H1 (cell line): ENCODE data around the gene RAD9A. TPM values are rescaled to one million over a fixed set of nuclear protein-coding genes. Genes with fewer than 3 reads are reported as not detected.

Source experiments
- CTCF ChIA-PET: fragments of 300-600 bp; sonication (Branson Sonifier 250); formaldehyde crosslinking; loops from one replicate; lab custom pipeline; 2021; ENCODE audit not compliant: partially characterized antibody; lab: Charles Lee
- POLR2A ChIA-PET: fragments of 300-600 bp; sonication (Branson Sonifier 250); formaldehyde crosslinking; loops from one replicate; lab custom pipeline; 2021; ENCODE audit warnings: inconsistent platforms; ENCODE audit not compliant: partially characterized antibody; lab: Charles Lee
- DNase-seq, 2 experiments: peaks; one replicate each; pipeline versions ENCODE4 v3.0.0 to v3.0.0-alpha.2; 2010 to 2022; ENCODE audit warnings: low spot score in 2 of 2, low read depth in 1 of 2, mixed read lengths in 1 of 2
- FAIRE-seq: peaks from 2 replicates; lab custom pipeline; 2011; peaks lifted over from hg19 to GRCh38; lab: Jason Lieb, UNC
- H2AFZ ChIP-seq: 2 replicates; pipeline ENCODE4 v1.8.1; 2012; ENCODE audit warnings: low read length, inconsistent platforms
- H2AK5ac ChIP-seq: 2 replicates; pipeline ENCODE4 v1.6.1; 2013; ENCODE audit warnings: low read depth, low read length
- H2BK120ac ChIP-seq: replicated peaks from 2 replicates; pipeline ENCODE3; 2013; ENCODE audit warnings: low read depth, low read length, inconsistent platforms
- H2BK12ac ChIP-seq: 2 replicates; pipeline ENCODE4 v1.6.1; 2013; ENCODE audit warnings: low read depth, low read length
- H2BK15ac ChIP-seq: 2 replicates; pipeline ENCODE4 v1.6.1; 2013; ENCODE audit warnings: low read length
- H2BK20ac ChIP-seq: 2 replicates; pipeline ENCODE4 v1.6.1; 2013; ENCODE audit warnings: low read length
- H2BK5ac ChIP-seq: 2 replicates; pipeline ENCODE4 v1.6.1; 2013; ENCODE audit warnings: low read depth, low read length
- H3K14ac ChIP-seq: 2 replicates; pipeline ENCODE4 v1.6.1; 2013; ENCODE audit warnings: inconsistent platforms; ENCODE audit not compliant: insufficient read length
- H3K18ac ChIP-seq: 2 replicates; pipeline ENCODE4 v1.6.1; 2013; ENCODE audit warnings: low read length; ENCODE audit errors: extremely low read depth
- H3K23ac ChIP-seq: 2 replicates; pipeline ENCODE4 v1.6.1; 2013; ENCODE audit warnings: inconsistent platforms; ENCODE audit not compliant: insufficient read length
- H3K23me2 ChIP-seq: 2 replicates; pipeline ENCODE4 v1.6.1; 2013; ENCODE audit warnings: low read depth, low read length
- H3K27ac ChIP-seq: 2 replicates; pipeline ENCODE4 v1.6.1; 2011; ENCODE audit warnings: low read depth, low read length, inconsistent platforms
- H3K27me3 ChIP-seq, 4 experiments: replicated peaks in 1 of 4; 1 replicate in 1 of 4; 2 replicates in 3 of 4; pipeline versions ENCODE4 v1.6.1 to v1.8.1; 2011 to 2013; ENCODE audit warnings: low read length in 3 of 4, mild to moderate bottlenecking in 3 of 4, inconsistent platforms in 2 of 4, mixed read lengths in 2 of 4, moderate library complexity in 1 of 4; ENCODE audit not compliant: control insufficient read depth in 3 of 4, insufficient read depth in 3 of 4; ENCODE audit errors: extremely low read depth in 1 of 4
- H3K36me3 ChIP-seq, 4 experiments: 2 replicates each; pipeline versions ENCODE4 v1.6.1 to v1.8.1; 2011 to 2013; ENCODE audit warnings: mild to moderate bottlenecking in 4 of 4, low read length in 3 of 4, moderate library complexity in 2 of 4, control low read depth in 1 of 4, inconsistent platforms in 1 of 4; ENCODE audit not compliant: insufficient read depth in 4 of 4, control insufficient read depth in 2 of 4
- H3K4ac ChIP-seq: replicated peaks from 2 replicates; pipeline ENCODE3; 2013; ENCODE audit warnings: low read length, low read depth, mixed read lengths, inconsistent platforms; ENCODE audit not compliant: insufficient read length
- H3K4me1 ChIP-seq, 4 experiments: replicated peaks in 1 of 4; 1 replicate in 1 of 4; 2 replicates in 3 of 4; pipeline versions ENCODE4 v1.6.1 to v1.8.1; 2011 to 2013; ENCODE audit warnings: low read length in 3 of 4, inconsistent platforms in 2 of 4, mixed read lengths in 1 of 4; ENCODE audit not compliant: insufficient read depth in 4 of 4, control insufficient read depth in 3 of 4
- H3K4me2 ChIP-seq, 2 experiments: 2 replicates each; pipeline versions ENCODE4 v1.6.1 to v1.8.1; 2011 to 2013; ENCODE audit warnings: low read depth in 2 of 2, low read length in 2 of 2, control low read depth in 1 of 2, inconsistent platforms in 1 of 2, mild to moderate bottlenecking in 1 of 2; ENCODE audit not compliant: insufficient read depth in 1 of 2
- H3K4me3 ChIP-seq, 4 experiments: fragments of 200-600, 300-600 bp in 1 of 4; sonication (generic), shearing (Covaris generic), sonication (Bioruptor Twin) in 1 of 4; 2 replicates each; pipeline versions ENCODE4 v1.5.1 to v1.8.1; 2011 to 2016; ENCODE audit warnings: low read length in 4 of 4, low read depth in 3 of 4, control low read depth in 2 of 4, inconsistent platforms in 2 of 4, mild to moderate bottlenecking in 2 of 4, mixed read lengths in 1 of 4, moderate library complexity in 1 of 4; ENCODE audit not compliant: insufficient read depth in 2 of 4; ENCODE audit errors: extremely low read depth in 1 of 4
- H3K56ac ChIP-seq: replicated peaks from 2 replicates; pipeline ENCODE3; 2013; ENCODE audit warnings: low read depth, mild to moderate bottlenecking, mixed read lengths, low read length, inconsistent platforms; ENCODE audit not compliant: insufficient read length
- H3K79me1 ChIP-seq: 2 replicates; pipeline ENCODE4 v1.6.1; 2013; ENCODE audit warnings: low read depth, low read length, control low read depth
- H3K79me2 ChIP-seq, 2 experiments: 2 replicates each; pipeline versions ENCODE4 v1.6.1 to v1.8.1; 2012 to 2013; ENCODE audit warnings: low read length in 2 of 2, mild to moderate bottlenecking in 2 of 2, inconsistent platforms in 1 of 2; ENCODE audit not compliant: insufficient read depth in 2 of 2, control insufficient read depth in 1 of 2
- H3K9ac ChIP-seq, 4 experiments: replicated peaks in 1 of 4; 1 replicate in 1 of 4; 2 replicates in 3 of 4; pipeline versions ENCODE4 v1.6.1 to v1.8.1; 2011 to 2013; ENCODE audit warnings: low read depth in 3 of 4, low read length in 3 of 4, control low read depth in 2 of 4, mild to moderate bottlenecking in 2 of 4, moderate library complexity in 2 of 4, inconsistent platforms in 1 of 4; ENCODE audit errors: extremely low read depth in 1 of 4
- H3K9me3 ChIP-seq, 2 experiments: 2 replicates each; pipeline versions ENCODE4 v1.6.1 to v1.8.1; 2012 to 2013; ENCODE audit warnings: mild to moderate bottlenecking in 2 of 2, moderate library complexity in 2 of 2, control low read depth in 1 of 2, inconsistent platforms in 1 of 2, low read depth in 1 of 2, low read length in 1 of 2, mixed read lengths in 1 of 2; ENCODE audit not compliant: insufficient read depth in 2 of 2
- H4K20me1 ChIP-seq, 2 experiments: replicated peaks in 1 of 2; 2 replicates each; pipeline versions ENCODE3 to v1.8.1; 2011 to 2013; ENCODE audit warnings: inconsistent platforms in 2 of 2, low read length in 2 of 2, mild to moderate bottlenecking in 1 of 2; ENCODE audit not compliant: insufficient read depth in 2 of 2, control insufficient read depth in 1 of 2
- H4K5ac ChIP-seq: 2 replicates; pipeline ENCODE4 v1.6.1; 2013; ENCODE audit warnings: low read length, low read depth, mixed read lengths, inconsistent platforms; ENCODE audit not compliant: insufficient read length
- H4K8ac ChIP-seq: 2 replicates; pipeline ENCODE4 v1.8.0; 2013; ENCODE audit warnings: mild to moderate bottlenecking, moderate library complexity, low read length, inconsistent platforms; ENCODE audit not compliant: insufficient read depth; ENCODE audit errors: extremely low read depth
- H4K91ac ChIP-seq: replicated peaks from 2 replicates; pipeline ENCODE3; 2013; ENCODE audit warnings: low read length, mixed read lengths, inconsistent platforms; ENCODE audit not compliant: insufficient read length
- BCL11A ChIP-seq, 2 experiments: IDR thresholded peaks; one replicate each; pipeline ENCODE4 v1.6.1; 2011; ENCODE audit warnings: low read depth in 2 of 2, low read length in 2 of 2, mild to moderate bottlenecking in 2 of 2
- CHD1 ChIP-seq: IDR thresholded peaks from 2 replicates; pipeline ENCODE4 v1.6.1; 2012; ENCODE audit warnings: low read depth, low read length, improper control_type of control experiment
- CHD2 ChIP-seq: IDR thresholded peaks from 2 replicates; pipeline ENCODE4 v1.6.1; 2012; ENCODE audit warnings: low read length, improper control_type of control experiment
- HDAC2 ChIP-seq, 2 experiments: fragments of 300-600 bp in 1 of 2; sonication (generic) in 1 of 2; IDR thresholded peaks; 2 replicates each; pipeline ENCODE4 v1.6.1; 2011 to 2012; ENCODE audit warnings: low read depth in 2 of 2, low read length in 2 of 2, mild to moderate bottlenecking in 2 of 2, moderate library complexity in 2 of 2, borderline replicate concordance in 1 of 2, inconsistent platforms in 1 of 2
- POLR2AphosphoS5 ChIP-seq: IDR thresholded peaks from 2 replicates; pipeline ENCODE4 v1.6.1; 2011; ENCODE audit warnings: low read depth, low read length
- RNF2 ChIP-seq: fragments of 200-900, 300-1000 bp; sonication (generic); IDR thresholded peaks from 2 replicates; pipeline ENCODE4 v1.7.1; 2016; ENCODE audit warnings: borderline replicate concordance, low read depth, mild to moderate bottlenecking, antibody characterized with exemption, low read length; ENCODE audit not compliant: poor library complexity, severe bottlenecking; ENCODE audit errors: missing control alignments
- SIX5 ChIP-seq: IDR thresholded peaks from 2 replicates; pipeline ENCODE4 v1.6.1; 2011; ENCODE audit warnings: mild to moderate bottlenecking, low read depth, low read length
- SP4 ChIP-seq: IDR thresholded peaks from 2 replicates; pipeline ENCODE4 v1.6.1; 2012; ENCODE audit warnings: low read length, inconsistent platforms
- TCF12 ChIP-seq: IDR thresholded peaks from 2 replicates; pipeline ENCODE4 v1.6.1; 2011; ENCODE audit warnings: low read depth, mild to moderate bottlenecking, low read length
- YY1 ChIP-seq: IDR thresholded peaks from 2 replicates; pipeline ENCODE4 v1.6.1; 2011; ENCODE audit warnings: low read depth, mild to moderate bottlenecking, low read length
- WGBS, 2 experiments: shearing (Covaris generic) in 1 of 2; methylation state at CpG; one replicate each; pipeline versions ENCODE4 v1.1.6 to v1.1.7; 2013 to 2015; ENCODE audit warnings: low lambda C conversion rate in 2 of 2, mixed read lengths in 2 of 2, inconsistent platforms in 1 of 2, low coverage in 1 of 2, missing lambda C conversion rate in 1 of 2; ENCODE audit not compliant: insufficient replicate concordance in 2 of 2, insufficient coverage in 1 of 2, insufficient read length in 1 of 2; ENCODE audit errors: extremely low coverage in 1 of 2, missing lambda C conversion rate in 1 of 2; 5-methylcytosine and 5-hydroxymethylcytosine counted together
- polyA plus RNA-seq, 7 experiments: library from polyadenylated mRNA; depleted of rRNA in 3 of 7; stranded (reverse) in 5 of 7; unstranded in 2 of 7; fragments of >200 nt in 5 of 7; fragments of 200-250 nt in 2 of 7; gene quantifications; 1 replicate in 5 of 7; 2 replicates in 1 of 7; 4 replicates in 1 of 7; pipeline versions ENCODE4 v1.2.1 to v1.2.3, GENCODE V29; 2011 to 2013; ENCODE audit warnings: missing spikeins in 2 of 7, mixed read lengths in 2 of 7
- total RNA-seq: library from RNA; stranded (reverse); fragmentation: NEBNext Ultra II Directional; extraction: Animal tissue kit (Norgen Biotek cat#: 25700); gene quantifications from 2 replicates; pipeline ENCODE4 v1.2.1, GENCODE V29; 2021

RAD9A gene
- total and polyA plus RNA-seq, 2 of the 8 experiments (the other 6 are each of a cell fraction or from before 2014, with no cell fraction given) = 22.2 to 25.5 TPM

- H4K20me1 ChIP-seq = peaks cover 4 to 15% of the 10 kb centered on the region in 2 experiments
- 0 out of 2 replicates have a peak, but pooled peaks cover 2% of the 10 kb centered on the region for H3K79me1 ChIP-seq
- H3K9ac ChIP-seq = no peak overlapping the region; a peak in 1 of 7 replicates
- FAIRE-seq (no peak), DNase-seq (no peak)
- no peak overlapping the region for H2BK15ac ChIP-seq
- no peak overlapping the region for H3K56ac ChIP-seq
- POLR2A ChIA-PET = interaction anchor here (1.3 to 12.5 kb wide), 9 partner anchors 9 to 49 kb away, joined by 3 to 104 read pairs (median 7); partner anchors contain the start of genes CARNS1 and PPP1CA
- H2BK12ac ChIP-seq = no peak overlapping the region; the same call in 1 of the 2 replicates
- H3K36me3 ChIP-seq = peaks cover 6 to 18% (median 10%) of the 10 kb centered on the region in 4 experiments; a peak in 5 of 8 replicates
- H3K4me1 ChIP-seq = peaks cover 0 to 14% (median 8%) of the 10 kb centered on the region in 4 experiments; a peak in 6 of 7 replicates
- no peak overlapping the region for H4K91ac ChIP-seq
- no peaks in the 10 kb centered on the region for H3K79me2 ChIP-seq
- H3K14ac ChIP-seq = no peak overlapping the region
- H3K27ac ChIP-seq = no peak overlapping the region
- peaks cover 2% of the 10 kb centered on the region; the same call in 1 of the 2 replicates for H3K23me2 ChIP-seq
- H3K9me3 ChIP-seq = no peaks in the 10 kb centered on the region
- no peak overlapping the region for H3K4me3 ChIP-seq
- H3K4ac ChIP-seq = no peak overlapping the region
- no peak overlapping the region for H3K18ac ChIP-seq
- H2BK20ac ChIP-seq = no peak overlapping the region
- 94% methylated on average over 23 of the region's 28 CpGs; no CpG with 5 or more reads in 1 of the 2 experiments for WGBS, 2 experiments
- no peak overlapping the region for H2AFZ ChIP-seq
- peak overlapping the region in 1 of 2 experiments; percentile 62; a peak in 2 of 4 replicates for H3K4me2 ChIP-seq
- H4K8ac ChIP-seq = peak overlapping the region; percentile 51; the same call in 1 of the 2 replicates
- H3K27me3 ChIP-seq = no peaks in the 10 kb centered on the region
- no peak overlapping the region for H2BK5ac ChIP-seq
- H3K23ac ChIP-seq = no peak overlapping the region
- no peak overlapping the region for H4K5ac ChIP-seq
- CTCF ChIA-PET = no interaction called here
- H2AK5ac ChIP-seq = no peak overlapping the region
- H2BK120ac ChIP-seq = no peak overlapping the region
- TF ChIP-seq POLR2AphosphoS5 (no peak; the same call in 1 of the 2 replicates), SP4 (no peak), BCL11A (IDR thresholded peaks at IDR 0.05; ENCODE audit: low read depth in 2 of 2, low read length in 2 of 2) (no peak), SIX5 (no peak), CHD2 (no peak), YY1 (no peak), TCF12 (no peak), CHD1 (no peak), HDAC2 (IDR thresholded peaks at IDR 0.05; ENCODE audit: borderline replicate concordance in 1 of 2, low read depth in 2 of 2, low read length in 2 of 2) (no peak), RNF2 (no peak)
These were observed 50.1 kb downstream of the RAD9A start for GRCh38 chr11:67441731-67442351.
